Measurements from ENCODE around the gene CABP1.

Gene CABP1

DNA sequence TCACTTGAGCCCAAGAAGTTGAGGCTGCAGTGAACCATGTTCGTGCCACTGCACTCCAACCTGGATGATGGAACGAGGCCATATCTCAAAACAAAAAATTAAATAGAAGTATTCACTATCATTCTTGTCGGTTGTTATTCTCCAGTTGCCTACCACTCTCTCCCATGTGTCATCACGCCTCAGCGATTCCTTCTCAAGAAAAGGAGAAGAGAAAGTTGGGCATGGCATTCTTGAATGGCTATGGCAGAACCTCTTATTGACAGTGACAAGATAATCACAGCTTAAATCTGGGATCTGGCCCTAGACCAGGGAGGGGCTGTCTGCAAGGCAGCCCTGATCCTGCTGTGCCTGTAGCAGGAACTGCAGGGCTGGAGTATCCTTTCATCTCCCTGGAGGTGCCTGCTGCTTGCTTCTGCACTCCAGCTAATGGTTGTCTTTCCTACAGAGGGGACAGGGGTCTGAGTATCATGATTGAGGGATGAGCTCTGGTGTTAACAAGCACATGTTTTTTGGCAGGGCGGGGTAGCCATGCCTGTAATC is 33.7 kb downstream of the CABP1 start:
- H3K27ac ChIP-seq: no peak overlapping the region
- TF ChIP-seq, protein P1, sequence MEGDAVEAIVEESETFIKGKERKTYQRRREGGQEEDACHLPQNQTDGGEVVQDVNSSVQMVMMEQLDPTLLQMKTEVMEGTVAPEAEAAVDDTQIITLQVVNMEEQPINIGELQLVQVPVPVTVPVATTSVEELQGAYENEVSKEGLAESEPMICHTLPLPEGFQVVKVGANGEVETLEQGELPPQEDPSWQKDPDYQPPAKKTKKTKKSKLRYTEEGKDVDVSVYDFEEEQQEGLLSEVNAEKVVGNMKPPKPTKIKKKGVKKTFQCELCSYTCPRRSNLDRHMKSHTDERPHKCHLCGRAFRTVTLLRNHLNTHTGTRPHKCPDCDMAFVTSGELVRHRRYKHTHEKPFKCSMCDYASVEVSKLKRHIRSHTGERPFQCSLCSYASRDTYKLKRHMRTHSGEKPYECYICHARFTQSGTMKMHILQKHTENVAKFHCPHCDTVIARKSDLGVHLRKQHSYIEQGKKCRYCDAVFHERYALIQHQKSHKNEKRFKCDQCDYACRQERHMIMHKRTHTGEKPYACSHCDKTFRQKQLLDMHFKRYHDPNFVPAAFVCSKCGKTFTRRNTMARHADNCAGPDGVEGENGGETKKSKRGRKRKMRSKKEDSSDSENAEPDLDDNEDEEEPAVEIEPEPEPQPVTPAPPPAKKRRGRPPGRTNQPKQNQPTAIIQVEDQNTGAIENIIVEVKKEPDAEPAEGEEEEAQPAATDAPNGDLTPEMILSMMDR (conservative IDR thresholded peaks at IDR 0.05): no peak

DNA sequence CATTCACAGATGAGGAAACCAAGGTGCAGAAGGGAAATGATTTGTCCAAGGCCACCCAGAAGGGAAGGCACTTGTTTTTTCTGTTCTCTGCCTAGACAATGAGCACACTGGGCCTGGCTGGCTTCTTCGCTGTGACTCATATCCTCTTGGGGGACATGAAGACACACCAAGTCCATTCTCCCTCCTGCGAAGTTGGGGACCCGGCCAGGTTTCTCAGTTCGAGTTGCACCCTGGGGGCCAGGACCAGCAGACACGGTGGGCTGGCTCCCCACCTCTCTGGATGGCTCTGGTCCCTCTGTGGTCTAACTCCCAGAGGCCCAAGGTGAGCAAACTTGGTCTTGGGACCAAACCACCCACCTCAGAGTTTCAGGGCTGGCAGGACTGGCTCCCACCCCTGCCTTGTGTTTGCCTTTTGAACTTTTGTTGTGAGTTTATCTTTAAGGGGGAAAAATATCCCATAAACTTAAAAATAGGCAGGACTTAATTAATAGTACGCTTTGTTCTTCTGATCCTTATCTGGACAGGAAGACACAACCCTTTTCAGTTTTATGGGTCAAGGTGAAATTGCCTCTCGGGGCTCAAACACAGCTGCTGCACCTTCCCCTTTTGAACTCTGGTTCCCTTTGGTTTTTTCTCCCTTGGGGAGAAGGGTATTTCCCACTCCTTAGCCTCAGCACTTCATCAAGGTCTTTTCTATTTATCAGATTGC is 37.5 kb downstream of the CABP1 start:
- TF ChIP-seq, protein P1 (conservative IDR thresholded peaks at IDR 0.05): no peak
- H3K27ac ChIP-seq: peak overlapping the region; percentile 85

GRCh38 chr12:120678572-120678971 is 38.1 kb downstream of the CABP1 start:
- peak overlapping the region; percentile 85 for H3K27ac ChIP-seq
- TF ChIP-seq, protein P1 (conservative IDR thresholded peaks at IDR 0.05): no peak

- H3K27ac ChIP-seq: peak overlapping the region; percentile 12; the same call in 1 of the 2 replicates
- TF ChIP-seq, protein P1 (conservative IDR thresholded peaks at IDR 0.05): no peak
Measured at GRCh38 chr12:120680165-120680738, 39.8 kb downstream of the CABP1 start.

DNA sequence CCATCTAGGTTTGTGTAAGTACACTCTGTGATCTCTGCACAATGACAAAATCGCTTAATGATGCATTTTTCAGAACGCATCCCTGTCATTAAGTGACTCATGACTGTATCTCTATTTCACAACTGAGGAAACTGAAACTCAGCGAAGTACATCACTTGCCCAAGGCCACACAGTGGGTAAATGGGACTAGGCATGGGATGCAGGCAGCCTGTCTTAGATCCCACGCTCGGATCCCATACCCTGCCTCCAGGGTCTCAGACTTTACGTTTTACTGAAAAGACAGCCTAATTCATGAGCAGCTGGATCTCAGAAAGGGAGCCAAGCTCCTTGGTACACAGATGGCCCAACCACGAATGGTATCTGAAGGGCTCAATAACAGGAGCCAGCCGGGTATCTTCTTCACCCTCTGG is 44.1 kb downstream of the CABP1 start:
- TF ChIP-seq, protein P1 (conservative IDR thresholded peaks at IDR 0.05): no peak
- peak overlapping the region; percentile 94; the same call in 1 of the 2 replicates for H3K27ac ChIP-seq

DNA sequence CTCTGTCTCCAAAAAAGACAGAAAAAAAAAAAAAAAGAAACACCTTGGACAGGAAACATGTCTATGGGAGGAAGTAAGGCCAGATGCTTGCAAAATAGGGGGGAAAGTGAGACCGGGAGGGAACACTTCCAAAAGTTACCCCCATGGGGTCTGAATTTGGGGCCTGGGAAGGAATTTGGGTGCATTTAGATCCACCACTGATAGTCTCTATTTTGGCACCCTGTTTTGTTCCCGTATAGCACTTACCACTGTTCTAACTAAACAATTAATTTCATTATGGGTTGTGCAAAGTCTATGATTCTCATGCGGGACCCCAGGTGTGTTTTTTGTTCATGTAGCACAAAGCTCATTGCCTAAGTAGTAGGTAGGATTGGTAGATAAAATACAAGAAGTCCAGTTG is 45.1 kb downstream of the CABP1 start:
- TF ChIP-seq, protein P1 (conservative IDR thresholded peaks at IDR 0.05): no peak
- peak overlapping the region; percentile 94 for H3K27ac ChIP-seq

DNA sequence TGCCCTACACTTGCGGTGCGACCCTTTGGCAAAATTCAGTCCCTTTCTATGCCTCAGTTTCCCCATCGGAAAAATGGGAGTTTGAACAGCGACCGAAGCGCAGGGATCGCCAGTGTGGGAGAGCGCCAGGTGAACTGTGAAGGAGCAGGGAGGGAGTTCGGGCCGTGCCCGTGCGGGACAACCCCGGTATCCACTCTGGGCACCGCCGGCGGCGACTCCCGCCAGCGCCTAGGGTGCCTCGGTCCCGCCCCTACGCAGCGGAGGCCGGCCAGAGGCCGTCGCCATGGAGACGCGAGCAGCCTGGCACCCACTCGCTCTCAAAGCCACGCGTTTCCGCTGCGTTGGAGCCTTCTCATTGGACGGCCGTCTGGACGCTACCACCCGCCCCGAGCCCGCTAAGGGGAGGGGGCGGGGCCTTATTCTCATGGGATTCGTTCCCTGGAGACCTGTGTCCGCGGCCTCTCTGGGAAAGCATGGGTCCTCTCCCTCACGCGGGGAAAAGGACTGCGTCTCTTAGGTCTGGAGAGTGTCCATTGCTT is 45.8 kb downstream of the CABP1 start:
- TF ChIP-seq, protein P1 (conservative IDR thresholded peaks at IDR 0.05): no peak
- peak overlapping the region; percentile 94 for H3K27ac ChIP-seq

All from VCaP (cell line).